ENCODE data around the gene WIPF3.

The WIPF3 gene, protein sequence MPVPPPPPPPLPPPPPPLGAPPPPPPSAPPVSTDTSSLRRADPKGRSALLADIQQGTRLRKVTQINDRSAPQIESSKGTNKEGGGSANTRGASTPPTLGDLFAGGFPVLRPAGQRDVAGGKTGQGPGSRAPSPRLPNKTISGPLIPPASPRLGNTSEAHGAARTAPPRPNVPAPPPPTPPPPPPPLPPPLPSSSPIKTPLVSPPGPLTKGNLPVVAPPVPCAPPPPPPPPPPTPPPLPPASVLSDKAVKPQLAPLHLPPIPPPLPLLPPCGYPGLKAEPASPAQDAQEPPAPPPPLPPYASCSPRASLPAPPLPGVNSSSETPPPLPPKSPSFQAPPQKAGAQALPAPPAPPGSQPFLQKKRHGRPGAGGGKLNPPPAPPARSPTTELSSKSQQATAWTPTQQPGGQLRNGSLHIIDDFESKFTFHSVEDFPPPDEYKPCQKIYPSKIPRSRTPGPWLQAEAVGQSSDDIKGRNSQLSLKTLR

DNA sequence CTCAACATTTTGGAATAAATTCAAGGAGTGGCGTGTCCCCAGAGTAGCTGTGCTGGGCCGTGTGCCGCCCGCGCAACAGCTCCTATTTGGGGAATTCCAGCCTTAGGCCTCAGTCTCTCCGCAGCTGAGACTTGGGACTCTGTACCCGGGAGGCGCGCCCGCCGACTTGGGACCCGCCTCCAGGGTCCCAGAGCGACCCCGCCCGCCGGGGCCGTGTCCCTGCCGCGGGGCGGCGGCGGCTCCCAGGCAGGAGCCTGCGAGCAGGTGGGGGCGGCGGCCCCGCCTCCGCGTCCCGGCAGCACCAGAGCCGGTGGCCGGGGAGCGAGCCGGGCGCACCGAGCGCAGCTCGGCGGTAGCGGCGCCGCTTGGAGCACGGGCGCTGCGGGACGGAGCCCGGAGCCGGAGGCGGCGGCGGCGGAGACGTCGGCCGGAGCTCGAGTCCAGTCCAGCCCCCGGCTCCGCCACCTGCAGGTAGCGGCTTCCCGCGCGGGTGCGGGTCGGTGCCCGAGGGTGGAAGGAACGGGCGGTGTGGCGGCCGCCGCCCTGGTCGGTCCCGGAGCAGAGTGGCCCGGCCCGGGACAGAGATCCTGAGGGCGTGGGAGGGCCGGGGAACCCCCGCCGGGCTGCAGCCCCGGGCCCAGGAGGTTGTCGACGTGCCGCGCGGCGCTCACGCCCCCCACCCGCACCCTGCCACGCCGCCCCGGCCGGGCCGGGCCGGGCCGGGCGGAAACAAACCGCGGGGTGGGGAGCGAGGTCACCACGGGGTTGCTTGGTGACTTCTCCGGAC is at the start of gene WIPF3:
TSS of gene WIPF3 (plus strand) at position 301 of the 787 bp plus-strand sequence. CDS start 28,217 bp downstream, outside the sequence.
- peak; percentile 57 for DNase-seq

DNA sequence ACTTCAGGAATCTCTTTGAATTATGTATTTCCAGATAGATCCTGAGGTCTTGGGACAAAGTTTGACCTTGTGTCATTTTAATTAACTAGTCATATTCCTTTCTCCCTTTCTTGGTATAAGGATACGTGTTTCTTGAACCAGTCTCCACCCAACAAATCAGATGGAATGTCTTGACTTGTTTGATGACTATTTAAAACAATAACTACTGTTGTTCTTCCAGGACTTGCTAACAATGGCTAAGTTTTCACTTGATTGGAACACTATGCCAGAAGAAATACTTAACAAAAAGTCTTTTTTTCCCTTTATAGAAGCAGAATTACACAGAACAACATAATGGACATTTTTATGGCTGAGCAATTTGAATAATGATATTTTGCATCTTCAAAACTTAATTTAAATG is 43.0 kb upstream of the WIPF3 start:
- DNase-seq, result no peak

DNA sequence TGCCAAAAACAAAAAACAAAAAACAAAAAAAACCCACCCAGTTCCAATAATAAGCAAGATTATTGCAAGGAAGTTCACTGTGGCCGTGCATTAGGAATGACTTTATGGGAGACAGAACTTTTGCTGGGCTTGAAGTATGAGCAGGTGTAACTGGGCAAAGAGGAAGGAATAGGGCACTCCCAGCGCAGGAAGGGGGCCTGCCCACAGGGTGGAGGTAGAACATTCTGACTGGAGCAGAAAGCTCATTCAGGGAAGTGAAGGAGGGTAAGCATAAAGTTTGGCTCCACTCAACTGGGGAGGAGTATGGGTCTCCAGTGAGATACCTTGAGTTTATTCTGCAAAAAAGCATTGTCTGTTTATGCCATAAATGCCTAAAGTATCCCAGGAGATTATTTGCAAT is 42.1 kb upstream of the WIPF3 start:
- no peak for DNase-seq

DNA sequence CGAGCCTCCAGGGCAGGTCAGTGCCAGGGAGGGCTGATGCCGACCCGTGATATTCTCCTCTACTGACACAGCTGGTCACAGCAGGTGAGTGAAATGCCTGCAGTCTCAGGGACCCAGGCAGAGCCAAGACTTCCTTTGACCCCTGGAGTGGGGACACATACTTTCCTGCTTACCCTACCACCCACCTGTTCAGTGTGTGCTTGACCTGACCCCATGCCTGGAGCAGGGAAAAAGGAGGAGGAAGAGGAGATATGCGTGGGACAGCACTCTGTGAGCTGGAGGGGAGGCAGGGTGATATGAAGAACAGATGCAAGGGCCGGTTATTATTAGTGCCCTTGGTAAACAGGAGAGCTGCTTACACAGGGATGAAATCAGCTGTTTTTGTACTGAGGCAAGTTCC is 40.8 kb upstream of the WIPF3 start:
- no peak for DNase-seq

DNA sequence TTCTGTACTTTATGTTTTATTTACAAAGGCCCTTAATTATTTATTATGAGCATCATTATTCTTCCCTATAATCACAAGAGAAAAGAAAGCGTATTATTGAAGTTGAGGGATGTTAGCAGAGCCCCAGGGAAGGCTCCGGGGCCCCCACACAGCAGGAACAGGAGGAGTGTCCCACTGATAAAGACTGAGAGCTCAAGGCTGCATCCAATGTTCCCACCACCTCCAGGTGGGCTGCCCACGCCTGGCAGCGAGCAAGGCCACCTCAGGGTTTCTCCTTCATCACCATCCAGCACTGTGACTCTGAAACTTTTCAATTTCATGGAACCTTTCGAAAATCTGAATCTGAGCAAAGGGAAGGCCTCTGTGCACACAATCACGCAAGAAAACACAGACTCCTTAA is 35.9 kb upstream of the WIPF3 start:
- no peak for DNase-seq

DNA sequence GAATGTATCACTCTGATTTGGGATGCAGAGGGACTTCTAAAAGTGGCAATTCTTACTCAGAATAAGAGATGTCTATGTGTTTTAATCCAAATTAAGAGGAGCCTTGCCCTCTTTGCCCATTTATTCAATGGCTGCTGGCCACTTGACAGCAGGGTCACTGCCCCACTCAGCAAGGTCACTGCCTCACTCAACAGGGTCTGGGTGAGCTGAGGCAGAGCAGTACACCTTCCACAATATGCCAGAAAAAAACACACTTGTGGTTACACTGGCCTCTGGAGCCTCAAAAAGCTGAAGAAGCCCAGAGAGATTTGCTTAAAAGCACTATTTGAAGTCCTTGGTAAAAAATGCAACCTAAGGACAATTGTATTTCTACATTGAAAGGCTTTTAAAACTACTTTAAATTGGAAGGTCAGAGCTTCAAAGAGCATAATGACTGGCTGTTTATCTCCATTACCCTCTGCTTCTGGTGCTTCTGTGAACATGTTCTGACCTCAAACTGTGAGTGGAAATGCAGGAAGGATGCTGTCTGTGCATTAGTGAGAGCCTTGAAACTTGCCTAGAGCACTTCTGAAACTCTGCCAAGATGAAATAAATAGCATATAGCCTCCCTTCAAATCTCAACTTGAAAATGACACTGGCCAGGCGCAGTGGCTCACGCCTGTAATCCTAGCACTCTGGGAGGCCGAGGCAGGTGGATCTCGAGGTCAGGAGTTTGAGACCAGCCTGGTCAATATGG is 35.1 kb upstream of the WIPF3 start:
- DNase-seq, result no peak

DNA sequence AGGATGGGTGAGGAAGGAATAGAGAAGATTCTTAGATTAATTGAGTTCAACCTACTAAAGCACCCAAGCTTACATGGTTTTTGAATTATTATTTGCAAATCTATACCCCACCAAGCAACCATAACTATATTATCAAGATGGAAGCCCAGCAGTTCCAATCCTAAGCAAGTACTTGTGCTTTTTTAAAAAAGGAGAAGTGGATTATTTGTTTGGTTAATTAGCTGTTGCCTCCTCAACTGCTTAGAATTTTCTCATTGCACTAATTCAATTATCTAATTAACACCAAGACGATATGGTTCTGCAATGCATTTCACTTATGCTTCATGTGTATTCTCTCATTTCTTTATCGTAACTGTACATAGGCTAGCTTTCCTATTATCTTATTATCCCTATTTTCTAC is 27.3 kb upstream of the WIPF3 start:
- no peak for DNase-seq

DNA sequence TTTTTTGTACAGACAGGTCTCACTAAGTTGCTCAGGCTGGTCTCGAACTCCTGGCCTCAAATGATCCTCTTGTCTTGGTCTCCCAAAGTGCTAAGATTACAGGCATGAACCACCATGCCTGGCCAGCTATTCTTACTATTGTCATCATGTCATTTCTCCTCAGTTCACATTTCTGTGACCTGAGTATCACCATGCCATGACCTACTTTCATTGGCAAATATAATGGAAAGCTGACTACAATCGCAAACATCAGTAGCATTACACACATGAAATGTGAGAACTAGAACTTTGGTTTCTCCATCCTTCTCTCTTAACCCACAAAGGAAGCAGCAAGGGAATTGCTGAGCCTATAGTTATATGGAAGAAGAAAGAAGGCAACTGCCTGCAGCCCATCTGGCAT is 26.0 kb upstream of the WIPF3 start:
- no peak for DNase-seq

DNA sequence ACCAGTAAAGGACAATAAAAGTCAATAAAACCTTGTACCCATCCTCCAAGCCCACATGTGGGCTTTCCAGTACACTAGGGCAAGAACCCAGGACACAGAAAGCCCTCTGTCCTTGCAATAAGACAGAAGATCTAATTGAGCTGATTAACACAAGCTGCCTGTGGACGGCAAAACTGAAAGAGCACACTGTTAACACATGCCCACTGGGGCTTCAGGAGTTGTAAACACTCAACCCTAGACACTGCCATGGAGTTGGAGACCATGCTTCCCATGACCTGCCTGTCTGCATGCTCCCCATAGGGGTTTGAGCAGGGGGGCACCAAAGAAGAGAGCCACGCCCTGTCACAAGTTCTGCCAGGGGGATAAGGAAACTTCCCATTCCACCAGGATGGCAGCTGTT is 22.6 kb upstream of the WIPF3 start:
- no peak for DNase-seq

DNA sequence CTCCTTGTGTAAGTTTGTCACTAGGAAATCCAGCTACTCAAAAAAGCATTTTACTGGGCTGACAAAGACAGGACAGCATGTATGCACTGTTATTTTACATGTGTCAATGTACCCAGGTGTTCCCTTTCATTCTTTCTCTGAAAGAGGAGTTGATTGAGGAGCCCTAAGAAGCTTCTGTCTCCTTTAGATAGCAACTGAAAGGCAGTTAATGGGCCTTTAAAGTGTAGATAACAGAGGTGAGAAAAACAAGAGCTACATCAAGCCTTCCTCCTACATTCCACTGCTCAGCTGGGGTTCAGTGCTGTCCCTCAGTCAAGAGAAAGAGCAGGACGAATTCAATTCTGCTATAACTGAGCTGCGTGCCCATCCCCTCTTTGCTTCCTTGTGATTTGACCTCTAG is 12.8 kb upstream of the WIPF3 start:
- DNase-seq, result no peak

DNA sequence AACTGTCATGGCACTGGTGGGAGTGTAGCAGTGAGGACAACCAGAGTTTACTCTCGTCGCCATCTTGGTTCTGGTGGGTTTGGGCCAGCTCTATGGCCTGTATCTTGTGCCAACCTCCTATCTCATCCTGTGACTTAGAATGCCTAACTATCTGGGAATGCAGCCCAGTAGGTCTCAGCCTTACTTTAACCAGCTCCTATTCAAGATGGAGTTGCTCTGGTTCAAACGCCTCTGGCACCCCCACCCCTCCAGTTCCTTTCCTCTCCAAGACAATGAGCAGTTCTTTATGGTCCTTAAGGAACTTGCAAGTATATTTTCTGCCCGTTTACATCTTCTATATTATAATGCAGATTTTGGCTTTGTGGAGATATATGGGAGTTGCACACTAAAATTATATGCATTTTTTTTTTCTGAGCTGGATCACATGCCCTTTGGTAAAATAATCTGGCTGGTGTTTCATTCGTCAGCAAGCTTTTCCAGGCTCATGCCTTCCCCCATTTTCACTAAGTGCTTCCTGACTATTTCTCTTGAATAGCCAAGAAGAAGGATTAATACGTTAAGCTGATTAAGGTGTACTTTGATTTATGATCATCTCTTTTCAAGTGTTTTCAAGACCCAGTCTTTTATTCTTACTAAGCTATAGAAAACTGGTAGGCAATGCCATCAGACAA is 11.2 kb upstream of the WIPF3 start:
- no peak for DNase-seq

DNA sequence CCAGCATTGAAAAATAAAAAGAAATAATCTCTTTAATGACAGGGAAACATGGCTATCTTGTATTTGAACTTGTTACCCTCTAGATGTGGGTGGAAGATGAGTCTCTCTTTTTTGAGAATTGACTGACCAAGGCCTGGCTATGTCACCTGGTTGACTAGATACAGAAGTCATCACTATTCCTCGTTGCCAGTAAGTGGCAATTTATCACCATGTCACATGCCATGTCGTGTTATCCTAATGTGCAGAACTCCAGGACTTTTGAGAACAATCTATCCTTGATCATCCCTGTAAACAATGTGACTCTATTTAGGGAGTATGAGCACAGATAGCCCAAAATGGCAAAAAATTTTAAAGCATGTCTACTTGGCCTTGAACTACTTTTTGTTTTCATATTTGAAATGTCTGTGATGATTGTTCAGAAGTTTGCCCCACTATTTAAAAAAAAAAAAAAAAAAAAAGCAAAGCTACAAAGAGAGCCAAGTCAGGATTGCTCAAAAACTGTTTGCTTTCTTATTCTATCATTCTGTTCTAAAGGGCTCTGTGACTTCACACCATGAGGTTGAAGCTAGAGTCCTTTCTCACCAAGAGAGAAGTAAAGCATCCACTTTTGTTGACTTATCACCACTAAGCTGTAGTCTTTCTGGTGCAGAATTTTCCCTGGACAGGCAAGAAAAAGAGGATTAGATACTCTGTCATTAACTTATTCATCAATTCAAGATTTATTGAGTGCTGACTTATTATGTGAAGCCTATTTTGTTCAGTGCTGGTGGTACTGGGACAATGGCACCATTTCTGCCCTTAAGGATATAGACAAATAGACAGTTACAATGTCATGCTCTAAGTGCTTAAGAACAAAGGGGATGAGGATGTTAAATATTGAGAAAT is 10.4 kb upstream of the WIPF3 start:
- no peak for DNase-seq

DNA sequence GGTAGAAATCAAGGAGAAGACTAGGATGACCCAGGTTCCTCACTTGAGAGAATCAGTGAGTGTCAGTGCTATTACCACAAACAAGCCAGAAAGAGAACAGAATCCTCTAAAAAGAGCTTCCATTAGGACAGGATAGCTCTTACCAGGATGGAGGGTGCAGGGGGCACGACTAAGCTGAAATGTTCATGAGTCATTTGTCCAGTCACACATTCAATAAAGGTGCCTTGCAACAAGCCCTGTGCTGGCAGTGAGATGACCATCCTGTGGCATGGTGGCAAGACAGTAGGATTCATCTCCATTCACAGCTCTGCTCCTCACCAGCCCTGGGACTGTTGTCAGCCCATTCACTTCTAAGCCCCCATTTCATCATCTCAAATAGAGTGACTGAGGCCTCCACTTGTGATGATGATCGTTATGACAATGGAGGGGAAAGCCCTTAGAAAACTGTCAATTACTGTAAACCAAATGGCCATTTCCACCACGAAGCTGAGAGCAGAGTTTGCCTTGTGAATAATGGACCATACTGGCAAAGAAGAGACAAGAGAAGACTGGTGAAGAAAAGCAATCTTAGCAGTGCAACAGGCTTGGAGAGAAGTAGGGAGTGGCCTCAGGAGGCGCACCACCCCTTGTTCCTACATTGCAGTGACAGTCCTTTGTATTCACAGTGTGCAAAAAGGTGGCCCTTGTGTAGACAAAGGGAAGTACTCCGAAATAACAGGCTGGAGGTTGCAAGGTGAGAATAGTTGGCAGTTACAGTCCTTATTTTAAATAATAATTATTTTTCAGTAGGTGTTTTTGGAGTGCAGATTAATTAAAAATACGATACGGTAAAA is 9.0 kb upstream of the WIPF3 start:
- no peak for DNase-seq

DNA sequence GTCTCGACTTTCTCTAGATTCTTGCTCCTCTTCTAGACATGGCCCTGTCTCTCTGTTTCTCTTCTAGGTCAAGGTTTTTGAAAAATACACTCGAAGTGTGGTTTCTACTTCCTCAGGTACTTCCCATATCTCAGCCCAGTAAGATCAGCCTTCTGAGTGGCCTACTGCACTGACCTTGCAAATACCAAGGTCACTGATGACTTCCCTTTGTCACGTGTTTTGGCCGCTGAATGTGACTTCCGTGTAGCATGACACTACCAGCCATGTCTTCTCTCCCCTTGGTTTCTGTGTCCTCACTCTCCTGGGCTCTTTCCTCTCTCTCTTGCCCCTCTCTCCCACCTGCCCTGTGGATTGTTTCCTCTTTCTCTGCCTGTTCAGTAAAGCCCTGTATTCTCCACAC is 7.9 kb upstream of the WIPF3 start:
- DNase-seq, result no peak

DNA sequence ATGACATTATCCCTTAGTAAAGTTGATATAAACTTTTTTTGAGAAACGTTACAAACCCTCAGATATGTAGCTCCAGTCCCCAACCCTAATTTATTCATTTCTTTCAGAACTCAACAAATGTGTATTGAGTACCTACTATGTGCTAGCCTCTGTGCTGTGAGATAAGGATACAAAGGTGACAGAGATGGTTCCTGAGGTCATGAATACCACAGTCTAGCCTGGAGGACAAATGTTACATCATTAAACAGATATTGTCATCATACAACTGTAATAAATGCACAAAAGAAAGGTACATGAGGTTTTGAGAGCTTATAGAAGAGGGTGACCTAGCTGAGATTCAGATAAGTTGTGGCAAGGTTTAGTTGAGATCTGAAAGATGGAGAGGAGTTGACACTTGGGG is 4.4 kb upstream of the WIPF3 start:
- DNase-seq, result no peak

DNA sequence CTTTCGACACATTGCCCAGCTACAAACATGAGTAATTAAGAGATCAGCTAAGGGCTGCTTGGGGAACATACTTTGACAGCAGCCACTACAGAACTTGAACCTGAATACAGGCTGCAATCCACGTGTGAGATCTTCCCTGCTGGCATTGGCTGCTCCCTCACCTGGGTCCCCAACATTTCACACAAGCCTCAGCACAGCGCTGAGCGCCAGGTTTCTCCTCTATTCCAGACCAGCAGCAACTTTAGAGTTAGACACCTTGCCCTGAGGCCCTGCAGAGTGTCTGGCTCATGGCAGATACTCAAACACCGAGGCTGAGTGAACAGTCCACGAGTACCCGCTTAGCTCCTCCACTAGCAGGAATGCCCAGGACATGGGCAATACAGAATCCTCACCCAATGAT is 1.3 kb upstream of the WIPF3 start:
- no peak for DNase-seq

DNA sequence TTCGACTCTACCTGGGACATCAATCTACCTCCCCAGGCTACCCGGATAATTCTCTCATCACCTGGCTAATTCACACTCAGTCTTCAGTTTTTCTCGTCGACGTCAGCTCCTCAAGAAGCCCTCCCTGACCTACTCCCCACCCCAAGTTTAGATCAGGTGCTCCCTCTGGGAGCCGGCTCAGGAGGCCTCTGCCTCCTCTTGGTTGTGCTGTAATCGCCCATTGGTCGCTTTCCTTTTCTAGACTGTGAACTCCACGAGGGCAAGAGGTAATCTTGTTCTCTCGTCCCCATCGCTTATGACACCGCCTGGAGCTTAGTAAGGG is 461 bp upstream of the WIPF3 start:
- no peak for DNase-seq

DNA sequence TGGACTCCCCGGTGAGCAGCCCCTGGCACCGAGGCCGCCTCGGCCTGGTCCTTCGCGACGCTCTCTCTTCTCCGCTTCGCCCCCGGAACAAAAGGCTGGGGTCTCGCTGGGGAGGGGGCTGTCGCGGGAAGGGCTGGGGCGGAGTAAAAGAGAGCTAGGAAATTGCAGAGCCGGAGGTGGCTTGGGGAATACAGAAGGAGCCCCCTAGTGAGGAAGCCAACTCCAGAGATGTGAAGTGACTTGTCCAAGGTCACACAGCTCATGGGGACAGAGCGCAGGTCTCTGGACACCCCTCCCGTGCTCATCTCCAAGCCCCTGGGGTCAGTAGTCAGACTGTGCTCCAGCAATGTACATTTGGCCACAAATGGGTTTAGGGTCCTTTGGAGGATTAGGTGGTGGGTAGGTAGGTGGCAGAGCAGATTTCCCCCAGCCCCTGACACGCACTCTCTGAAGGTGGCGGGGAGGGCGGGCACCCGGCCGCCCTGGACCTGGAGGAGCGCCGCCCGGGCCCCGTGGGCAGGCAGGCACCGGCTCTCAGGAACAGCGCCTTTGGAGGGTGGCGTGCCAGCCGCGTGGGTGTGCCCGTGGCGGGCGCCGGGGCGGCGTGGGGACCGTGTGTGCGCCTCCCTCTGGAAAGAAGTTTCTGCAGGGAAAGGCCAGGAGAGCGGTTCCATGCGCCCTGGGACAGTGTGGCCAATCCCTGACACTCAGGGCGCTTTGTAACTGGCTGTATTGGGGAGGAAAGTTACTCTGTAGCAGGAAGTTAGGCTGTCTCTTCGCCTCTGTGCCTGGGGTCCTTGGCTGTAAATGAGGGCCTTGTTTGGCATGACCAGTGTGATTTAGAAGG is 910 bp downstream of the WIPF3 start:
- peak; percentile 47 for DNase-seq

DNA sequence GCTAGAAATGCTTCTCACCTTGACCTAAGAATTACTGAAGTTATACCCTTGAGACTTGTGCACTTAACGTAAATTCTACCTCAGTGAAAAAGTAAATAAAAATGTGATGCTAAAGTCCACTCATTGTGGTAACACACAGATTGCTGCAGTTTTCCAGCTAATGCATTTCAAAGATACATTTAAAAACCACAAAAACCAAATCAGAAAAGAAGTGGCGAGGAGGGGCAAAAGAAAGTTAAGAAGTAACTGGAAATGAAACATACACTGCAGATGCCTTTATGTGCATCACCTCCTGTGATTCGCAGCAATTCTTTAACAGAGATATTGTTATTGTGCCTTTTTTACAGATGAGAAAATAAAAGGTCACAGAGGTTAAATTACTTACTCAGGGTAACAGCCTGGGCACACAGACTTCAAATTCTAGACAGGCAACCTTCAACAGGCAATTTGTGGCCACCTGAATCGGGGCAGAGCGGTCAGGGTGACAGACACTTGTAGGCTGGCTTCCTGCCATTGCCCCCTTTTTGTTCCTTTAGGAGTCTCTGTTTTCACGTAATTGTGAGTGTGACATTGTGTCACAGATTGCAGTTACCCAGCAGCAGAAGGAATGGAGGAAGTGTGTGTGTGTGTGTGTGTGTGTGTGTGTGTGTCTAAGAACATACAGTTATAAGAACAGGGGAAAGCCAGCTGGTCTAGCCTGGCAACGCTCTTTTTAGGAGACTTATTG is 1.9 kb downstream of the WIPF3 start:
- no peak for DNase-seq

All from right forelimb (tissue), 1 donor.